A673 (cell line): ENCODE data around the gene CMC2.

Experiments
- CTCF ChIP-seq: fragments of 300-800, 200-600 bp; sonication (generic); conservative IDR thresholded peaks from 2 replicates; pipeline ENCODE4 v1.5.1; 2017; ENCODE audit warnings: low read depth, mild to moderate bottlenecking, antibody characterized with exemption, low read length, moderate library complexity, mixed read lengths
- EZH2 ChIP-seq: fragments of 200-600 bp; sonication (generic); IDR thresholded peaks from 2 replicates; pipeline ENCODE4 v1.6.1; 2017; ENCODE audit warnings: borderline replicate concordance, low read depth, mild to moderate bottlenecking, mixed read lengths, antibody characterized with exemption, low read length; ENCODE audit not compliant: poor library complexity, severe bottlenecking

DNA sequence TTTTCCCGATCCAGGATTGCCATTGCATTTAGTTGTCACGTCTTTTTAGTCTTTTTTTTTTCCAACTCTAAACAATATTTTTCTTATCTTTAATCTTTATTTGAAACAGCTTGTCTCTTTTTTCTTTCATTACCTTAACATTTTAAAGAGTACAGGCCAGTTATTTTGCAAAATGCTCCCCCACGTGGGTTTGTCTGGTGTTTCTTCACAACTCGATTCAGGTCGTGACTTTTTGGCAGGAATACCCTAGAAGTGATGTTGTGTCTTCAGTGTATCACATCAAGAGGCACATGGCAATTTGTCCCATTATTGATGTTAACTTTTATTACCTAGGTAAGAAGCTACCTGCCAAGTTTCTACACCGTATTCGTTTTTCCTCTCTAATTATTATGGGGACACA, 17.9 kb downstream of the CMC2 start:
- TF ChIP-seq CTCF (no peak), EZH2 (no peak)
